Measurements from ENCODE around the gene ZNF557.

ZNF557 gene

DNA sequence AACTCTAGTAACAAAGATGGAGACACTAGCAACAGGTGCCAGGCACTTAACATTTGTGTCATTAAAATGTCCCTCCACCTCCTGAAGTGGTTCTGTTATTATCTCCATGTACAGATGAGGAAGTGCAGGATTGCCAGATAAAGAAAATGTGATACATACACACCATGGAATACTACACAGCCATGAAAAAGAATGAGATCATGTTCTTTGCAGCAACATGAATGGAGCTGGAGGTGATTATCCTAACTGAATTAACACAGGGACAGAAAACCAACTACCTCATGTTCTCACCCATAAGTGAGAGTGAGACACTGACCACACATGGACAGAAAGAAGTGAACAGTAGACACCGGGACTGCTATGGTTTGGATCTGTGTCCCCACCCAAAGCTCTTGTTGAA is 60.5 kb downstream of the ZNF557 start:
- DNase-seq = no peak

DNA sequence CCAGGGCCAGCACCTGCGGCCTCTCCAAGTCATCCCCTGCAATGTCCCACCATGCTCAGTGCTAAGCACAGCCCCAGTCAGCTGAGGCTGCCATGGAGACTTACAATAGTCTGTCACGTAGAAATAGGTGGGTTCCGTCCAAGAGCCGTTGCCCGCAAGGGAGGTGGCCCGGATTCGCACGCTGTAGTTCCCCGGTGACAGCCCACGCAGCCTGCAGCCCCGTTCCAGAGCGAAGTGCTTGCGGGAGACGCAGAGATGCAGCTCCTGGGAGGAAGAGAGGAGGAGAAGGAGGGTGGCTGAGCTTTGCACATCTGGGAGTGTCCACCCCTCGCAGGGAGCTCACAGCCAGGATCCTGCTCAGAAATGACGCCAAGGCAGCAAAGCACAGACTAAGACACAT is 62.6 kb downstream of the ZNF557 start:
- DNase-seq = no peak

DNA sequence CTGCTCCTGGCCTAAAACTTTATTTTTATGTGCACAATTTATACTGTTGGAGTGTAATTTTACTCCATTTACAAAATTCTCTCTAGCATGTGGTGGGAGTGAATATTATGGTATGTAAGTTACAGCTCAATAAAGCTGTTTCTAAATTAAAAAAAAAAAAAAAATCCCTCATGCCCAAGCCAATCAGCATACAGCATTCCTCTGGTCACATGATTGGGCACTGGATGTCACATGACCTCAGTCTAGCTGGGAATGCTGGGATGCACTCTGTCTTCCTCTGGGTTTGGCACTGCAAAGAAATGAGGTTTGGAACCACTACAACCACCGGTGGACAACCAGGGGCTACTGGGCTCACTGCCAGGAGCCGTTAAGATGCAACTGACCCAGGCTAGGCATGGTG is 67.6 kb downstream of the ZNF557 start:
- DNase-seq = no peak
